Endothelial cell of hepatic sinusoid (primary cell): ENCODE results near the gene FIGNL1.
"Not testable (repeated sequence)": the region's sequence is repeated elsewhere in the genome, so short reads cannot be mapped to it uniquely, and the experiment has no call there.

ENCODE experiments used
- in situ Hi-C: cut with HindIII; loops from 2 replicates; pipeline ENCODE4 v1.10.0; 2017; ENCODE audit warnings: low sequenced_read_pairs

FIGNL1 gene

GRCh38 chr7:50472427-50472826, 22.3 kb upstream of the FIGNL1 start:
- in situ Hi-C loops = no loop called here

- in situ Hi-C loops = no loop called here
Observed at GRCh38 chr7:50471970-50472369, 21.8 kb upstream of the FIGNL1 start.

DNA sequence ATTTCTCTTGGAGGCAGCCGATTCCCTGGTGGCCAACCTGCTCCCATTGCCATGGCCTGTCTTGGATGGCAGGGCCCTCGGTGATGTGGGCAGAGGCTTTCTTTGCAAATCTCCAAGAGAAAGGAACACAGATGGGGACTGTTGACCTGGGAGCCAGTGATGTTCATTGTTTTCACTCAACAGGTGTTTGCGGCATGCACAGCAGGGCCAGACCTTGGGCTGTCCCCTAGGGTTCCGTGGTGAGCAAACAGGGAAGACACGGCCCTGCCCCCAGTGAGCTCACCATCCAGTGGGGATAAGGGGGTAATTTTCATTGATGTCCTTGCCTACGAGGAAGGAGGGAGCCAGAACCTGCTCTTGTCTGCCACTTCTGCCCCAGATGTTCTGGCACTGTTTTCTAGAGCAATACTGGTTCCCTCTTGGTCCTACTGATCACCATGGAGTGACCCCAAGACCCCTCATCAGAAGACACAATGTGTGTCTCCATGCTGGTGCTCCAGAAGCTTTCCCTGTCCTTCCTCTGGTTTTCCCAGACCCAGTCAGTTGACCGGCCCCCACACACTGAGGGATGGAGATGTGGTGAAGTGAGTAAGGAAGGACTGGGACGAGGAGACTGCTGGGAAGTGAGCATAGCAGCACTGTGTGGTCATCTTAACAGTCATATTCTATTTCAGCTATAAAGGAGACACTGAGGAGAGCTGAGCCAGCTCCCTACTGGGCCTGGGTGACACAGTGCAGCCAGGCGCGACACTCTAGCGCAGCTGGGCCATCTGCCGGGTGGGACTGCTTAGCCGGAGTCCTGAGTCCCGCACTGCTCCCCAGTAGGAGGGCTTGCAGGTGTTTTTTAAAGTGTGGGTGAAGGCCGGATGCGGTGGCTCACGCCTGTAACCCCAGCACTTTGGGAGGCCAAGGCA, 20.4 kb upstream of the FIGNL1 start:
- in situ Hi-C loops = no loop called here

DNA sequence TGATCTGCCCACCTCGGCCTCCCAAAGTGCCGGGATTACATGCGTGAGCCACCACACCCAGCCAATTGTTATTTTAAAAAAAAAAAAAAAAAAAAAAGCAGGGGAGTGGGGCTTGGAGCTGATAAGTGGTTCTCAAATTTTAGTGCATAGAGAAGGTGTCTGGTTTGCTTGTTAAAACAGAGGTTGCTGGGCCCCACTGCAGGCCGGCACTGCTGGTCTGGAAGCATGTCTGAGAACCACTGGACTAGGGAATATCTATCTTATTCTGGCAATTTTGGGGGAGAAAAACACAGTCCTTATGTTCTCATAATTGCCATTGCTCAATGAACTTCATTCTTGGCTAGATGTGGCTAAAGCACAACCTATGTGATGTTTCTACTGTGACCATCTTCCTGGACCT, 19.0 kb upstream of the FIGNL1 start:
- in situ Hi-C loops = no loop called here

DNA sequence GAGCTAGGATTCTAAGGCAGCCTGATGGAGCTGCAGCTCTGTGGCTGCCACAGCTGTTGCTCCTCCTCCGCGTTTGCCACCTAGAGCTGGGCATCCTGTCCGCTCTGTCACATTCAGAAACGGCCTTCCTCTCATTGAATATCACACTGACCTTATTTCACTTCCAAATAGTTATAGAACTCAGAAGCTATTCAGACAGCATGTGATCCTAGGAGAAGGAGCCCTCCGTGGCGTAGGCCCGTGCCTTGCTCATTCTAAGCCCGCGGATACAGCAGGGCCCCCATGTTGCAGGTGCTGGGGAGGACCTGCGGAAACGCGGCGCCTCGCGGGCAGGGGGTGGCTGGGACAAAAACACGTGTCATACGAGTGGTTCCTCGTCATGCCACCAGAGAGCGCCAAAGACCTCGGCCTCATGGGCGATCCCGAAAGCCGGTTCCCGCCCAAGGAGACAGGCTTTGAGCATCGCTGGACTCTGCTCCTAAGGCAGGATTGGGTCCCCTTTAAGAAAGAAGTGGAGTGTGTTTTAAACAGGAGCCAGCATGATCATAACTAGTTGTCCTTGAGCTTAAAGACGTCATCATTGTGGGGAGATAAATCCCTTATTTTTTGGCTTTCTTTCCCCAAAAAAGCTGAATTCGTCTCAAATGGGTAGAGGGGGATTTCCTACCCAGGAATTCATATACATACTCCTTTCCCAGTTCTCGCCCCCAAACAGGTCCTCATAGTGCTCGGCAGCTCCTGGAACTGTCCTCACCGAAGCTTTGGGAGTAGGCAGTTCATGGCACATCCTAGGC, 17.9 kb upstream of the FIGNL1 start:
- in situ Hi-C loops = no loop called here

DNA sequence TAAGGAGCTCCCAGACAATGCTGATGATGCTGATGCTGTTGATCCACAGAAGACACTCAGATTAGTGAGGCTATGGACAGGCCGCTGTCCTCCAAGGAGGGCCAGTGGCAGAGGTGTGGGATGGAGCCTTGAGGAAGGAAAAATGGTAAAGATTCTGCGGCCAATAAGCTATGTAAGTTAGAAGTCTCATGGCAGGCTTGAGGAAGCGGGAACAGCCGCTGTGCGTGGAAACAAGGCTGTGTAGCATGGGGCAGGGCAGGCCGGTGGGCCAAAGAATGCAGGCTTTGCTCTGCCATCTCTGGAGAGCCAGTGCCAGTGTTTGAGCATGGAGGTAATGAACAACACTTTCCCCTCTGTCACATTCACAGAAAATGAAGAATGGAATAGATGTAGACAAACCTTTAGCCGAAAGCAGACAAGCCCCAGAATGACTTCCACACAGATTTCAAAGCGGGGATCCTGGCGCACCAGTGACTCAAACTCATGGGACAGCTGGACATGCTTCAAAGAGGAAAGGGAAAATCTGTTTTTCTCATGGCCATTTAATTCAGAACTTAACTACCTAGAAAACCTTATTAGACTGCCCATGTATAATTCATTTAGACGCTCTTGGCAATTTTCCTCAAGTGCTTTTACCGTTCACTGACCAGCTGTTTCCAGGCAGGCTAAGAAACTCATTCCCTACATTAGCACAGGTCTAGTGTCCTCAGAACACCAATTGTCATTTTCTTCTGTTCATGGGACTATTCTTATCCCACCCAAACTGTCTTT, 16.9 kb upstream of the FIGNL1 start:
- in situ Hi-C loops = no loop called here

- in situ Hi-C loops = no loop called here
Observed at GRCh38 chr7:50463035-50463434, 12.9 kb upstream of the FIGNL1 start.

GRCh38 chr7:50462361-50462760, 12.2 kb upstream of the FIGNL1 start:
- in situ Hi-C loops = no loop called here

DNA sequence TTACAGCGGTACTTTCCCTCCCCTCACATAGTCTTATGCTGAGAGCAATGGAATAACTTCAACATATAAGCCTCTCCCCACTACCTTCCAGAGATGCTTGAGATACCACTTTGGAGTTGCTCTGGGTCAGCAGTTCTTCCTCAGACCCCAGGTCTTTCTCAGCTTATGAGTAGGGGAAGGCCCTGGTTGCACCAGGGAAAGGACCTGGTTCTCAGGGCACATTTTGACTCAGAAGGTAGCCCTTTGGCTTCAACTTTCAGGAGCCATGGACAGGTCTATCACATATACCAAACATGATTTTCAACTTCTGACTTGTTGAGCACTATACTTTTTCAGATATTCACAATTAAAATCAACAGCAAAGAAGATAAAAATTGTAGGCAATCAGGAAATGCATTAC, 11.5 kb upstream of the FIGNL1 start:
- in situ Hi-C loops = no loop called here

DNA sequence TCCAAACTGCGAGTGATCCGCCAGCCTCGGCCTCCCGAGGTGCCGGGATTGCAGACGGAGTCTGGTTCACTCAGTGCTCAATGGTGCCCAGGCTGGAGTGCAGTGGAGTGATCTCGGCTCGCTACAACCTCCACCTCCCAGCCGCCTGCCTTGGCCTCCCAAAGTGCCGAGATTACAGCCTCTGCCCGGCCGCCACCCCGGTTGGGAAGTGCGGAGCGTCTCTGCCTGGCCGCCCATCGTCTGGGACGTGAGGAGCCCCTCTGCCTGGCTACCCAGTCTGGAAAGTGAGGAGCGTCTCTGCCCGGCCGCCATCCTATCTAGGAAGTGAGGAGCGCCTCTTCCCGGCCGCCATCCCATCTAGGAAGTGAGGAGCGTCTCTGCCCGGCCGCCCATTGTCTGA, 9.0 kb upstream of the FIGNL1 start:
- in situ Hi-C loops = not testable (repeated sequence)

- in situ Hi-C loops = not testable (repeated sequence)
Observed at GRCh38 chr7:50458651-50459050, 8.5 kb upstream of the FIGNL1 start.

GRCh38 chr7:50456371-50457123, 6.4 kb upstream of the FIGNL1 start:
- in situ Hi-C loops = no loop called here

DNA sequence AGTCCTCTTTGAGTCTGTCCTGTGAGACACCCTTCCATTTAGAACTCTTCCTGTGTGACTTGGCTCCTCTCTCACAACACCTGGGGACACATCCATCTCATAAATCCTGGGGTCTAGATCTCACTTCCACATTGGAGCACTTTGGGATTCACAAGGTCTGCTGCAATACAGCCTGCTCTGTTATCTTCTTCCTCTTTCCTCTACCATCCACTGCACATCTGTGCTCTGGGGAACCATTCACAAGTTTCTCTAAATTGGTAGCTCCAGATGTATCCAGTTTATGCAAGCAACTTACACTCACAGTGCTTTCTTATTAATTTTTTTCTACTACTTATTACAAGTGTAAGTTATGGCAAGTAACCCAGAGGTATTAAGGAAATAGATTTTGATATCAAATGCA, 5.5 kb upstream of the FIGNL1 start:
- in situ Hi-C loops = no loop called here

GRCh38 chr7:50454968-50455367, 4.8 kb upstream of the FIGNL1 start:
- in situ Hi-C loops = no loop called here

DNA sequence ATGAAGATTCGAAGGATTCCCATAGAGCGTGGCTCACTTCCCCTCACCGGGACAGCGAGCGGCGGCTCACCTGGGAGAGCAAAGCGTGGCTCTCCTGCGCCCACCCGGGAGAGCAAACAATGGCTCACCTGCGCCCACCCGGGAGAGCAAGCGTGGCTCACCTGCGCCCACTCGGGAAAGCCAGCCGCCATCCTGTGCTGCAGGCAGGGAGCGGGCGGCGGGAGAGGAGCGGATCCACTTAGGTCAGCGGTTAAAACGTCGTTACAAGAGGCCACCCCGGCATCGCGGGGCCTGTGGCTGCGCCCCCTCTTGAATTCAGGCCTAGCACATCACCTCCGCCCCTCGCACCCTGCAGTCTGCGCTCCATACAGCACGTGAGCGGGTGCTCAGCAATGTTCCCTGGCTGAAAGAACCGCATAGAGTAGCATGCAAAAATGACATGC, 461 bp upstream of the FIGNL1 start:
- in situ Hi-C loops = no loop called here

- in situ Hi-C loops = no loop called here
Observed at GRCh38 chr7:50449501-50449880, 659 bp downstream of the FIGNL1 start.

DNA sequence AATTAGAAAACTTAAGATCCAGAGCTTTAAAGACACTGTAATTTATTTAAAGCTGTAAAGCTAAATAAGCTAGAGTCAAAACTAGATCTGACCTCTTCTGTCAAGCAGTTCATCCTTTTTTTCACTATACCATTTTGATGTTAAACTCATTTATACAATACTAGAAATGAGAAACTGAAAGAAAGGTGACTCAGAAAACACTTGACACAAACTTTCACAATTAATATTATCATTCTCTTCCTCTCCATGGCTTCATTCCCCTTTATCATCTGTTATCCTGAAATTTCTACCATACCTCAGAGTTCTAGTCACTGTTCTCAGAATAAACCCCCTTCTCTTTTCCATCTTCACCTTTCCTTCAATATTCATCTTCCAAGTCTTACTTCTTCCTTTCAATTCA, 1.3 kb downstream of the FIGNL1 start:
- in situ Hi-C loops = no loop called here

DNA sequence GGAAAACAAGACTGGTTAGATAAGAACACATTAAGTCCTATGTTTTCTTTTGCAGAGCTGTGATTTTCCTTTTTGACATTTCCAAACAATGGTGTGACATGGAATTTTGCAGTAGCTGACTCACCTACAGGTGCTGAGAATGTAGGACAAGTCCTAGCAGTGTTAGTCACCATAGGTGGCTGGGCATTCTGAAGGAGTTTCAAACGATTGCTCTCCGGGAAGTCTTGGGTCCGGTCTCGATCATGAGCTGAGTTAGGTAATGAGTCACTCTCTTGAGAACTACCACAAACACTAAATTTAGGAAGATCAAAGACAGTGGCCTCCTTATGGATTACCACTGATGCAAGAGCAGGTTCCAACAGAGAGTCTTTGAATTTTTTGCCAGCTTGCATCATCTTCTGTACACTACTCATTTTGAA, 3.6 kb downstream of the FIGNL1 start:
- in situ Hi-C loops = no loop called here

GRCh38 chr7:50436133-50436806, 13.9 kb downstream of the FIGNL1 start:
- in situ Hi-C loops = no loop called here

GRCh38 chr7:50431722-50432305, 18.3 kb downstream of the FIGNL1 start:
- in situ Hi-C loops = no loop called here
